Stimulated activated naive CD8-positive, alpha-beta T cell treated with anti-CD3 and anti-CD28 coated beads, Interleukin-15, Interleukin-2, amounts not matched to agents 100 ng/mL and 50 ng/mL, for 24 hours (primary cell): ENCODE data around the gene SPRY2.
"Not testable (repeated sequence)": the region's sequence is repeated elsewhere in the genome, so short reads cannot be mapped to it uniquely, and the experiment has no call there.

Source experiments
- H3K27ac Mint-ChIP-seq: one replicate; pipeline ENCODE4 v1.8.0; 2021; ENCODE audit warnings: mild to moderate bottlenecking, mixed read lengths
- H3K27me3 Mint-ChIP-seq: one replicate; pipeline ENCODE4 v1.8.0; 2021; ENCODE audit warnings: mixed read lengths
- H3K36me3 Mint-ChIP-seq: one replicate; pipeline ENCODE4 v1.8.0; 2021; ENCODE audit warnings: low read depth, mixed read lengths
- H3K4me1 Mint-ChIP-seq: one replicate; pipeline ENCODE4 v1.8.0; 2021; ENCODE audit warnings: low read depth, mixed read lengths
- H3K4me3 Mint-ChIP-seq: one replicate; pipeline ENCODE4 v1.8.0; 2021; ENCODE audit warnings: mild to moderate bottlenecking, mixed read lengths
- H3K9me3 Mint-ChIP-seq: one replicate; pipeline ENCODE4 v1.8.0; 2021; ENCODE audit warnings: mixed read lengths

Gene SPRY2

DNA sequence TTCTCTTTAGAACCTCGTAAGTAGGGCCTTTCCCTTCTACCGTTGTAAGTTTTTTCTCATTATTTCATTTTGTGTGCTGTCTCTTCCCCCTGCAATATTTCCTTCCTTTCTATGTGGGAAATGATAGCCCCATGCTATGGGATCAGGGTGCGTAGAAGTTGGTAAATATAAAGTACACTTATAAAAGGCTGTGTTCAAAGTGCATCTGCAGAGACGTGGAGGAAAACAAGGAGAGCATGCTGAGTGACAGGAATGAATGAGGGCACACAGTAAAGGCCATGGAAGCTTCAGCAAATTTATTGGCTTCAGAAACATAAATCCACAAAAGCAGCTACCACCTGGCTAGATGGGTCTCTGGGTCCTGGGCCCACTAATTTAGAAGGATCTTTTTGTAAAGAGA, 21.6 kb upstream of the SPRY2 start:
- H3K4me1 Mint-ChIP-seq, result no peaks in the 10 kb centered on the region
- no peak overlapping the region for H3K27ac Mint-ChIP-seq
- H3K9me3 Mint-ChIP-seq, result no peaks in the 10 kb centered on the region
- no peaks in the 10 kb centered on the region for H3K27me3 Mint-ChIP-seq
- H3K4me3 Mint-ChIP-seq, result peak overlapping the region; percentile 2
- no peaks in the 10 kb centered on the region for H3K36me3 Mint-ChIP-seq

DNA sequence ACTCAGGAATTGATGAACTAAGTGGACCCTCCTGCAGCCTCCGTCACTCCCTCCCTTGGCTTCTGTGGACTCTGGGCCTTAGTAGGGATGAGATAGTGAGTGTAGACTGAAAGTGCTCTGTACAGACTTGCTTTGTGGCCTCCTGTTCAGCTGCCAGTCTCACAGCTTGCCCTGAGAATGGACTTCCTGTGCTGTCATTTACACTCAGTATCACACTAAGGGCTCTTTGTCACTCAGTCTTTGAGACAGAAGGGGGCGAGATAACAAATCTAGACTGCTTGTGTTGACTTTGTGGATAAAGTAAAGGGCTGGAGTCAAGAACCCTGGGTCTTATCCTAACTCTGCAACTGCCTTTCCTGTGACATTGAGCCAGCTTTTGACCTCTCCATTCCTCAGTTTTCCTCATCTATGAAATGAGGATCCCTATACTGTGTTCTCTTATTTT, 21.0 kb upstream of the SPRY2 start:
- Mint-ChIP-seq H3K27ac (no peak overlapping the region), H3K4me1 (no peaks in the 10 kb centered on the region), H3K4me3 (no peak overlapping the region), H3K36me3 (no peaks in the 10 kb centered on the region), H3K27me3 (no peaks in the 10 kb centered on the region), H3K9me3 (no peaks in the 10 kb centered on the region)

DNA sequence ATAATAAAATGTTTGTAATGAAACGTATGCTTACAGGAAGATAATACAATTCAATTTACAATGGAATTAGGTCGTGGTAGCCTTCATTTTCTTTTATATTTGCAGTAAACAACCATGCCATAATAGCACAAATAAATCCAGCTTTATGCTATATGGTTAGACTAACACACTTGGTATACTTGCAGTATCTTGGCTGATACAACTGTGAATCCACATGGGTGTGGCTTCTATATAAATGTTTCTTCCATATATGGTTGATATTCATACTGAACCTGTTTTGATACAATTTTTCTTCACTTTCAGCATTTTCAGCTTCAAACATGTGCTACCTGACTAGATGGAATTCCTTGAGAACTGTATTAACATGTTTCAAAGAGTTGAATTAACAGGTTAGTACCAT, 20.4 kb upstream of the SPRY2 start:
- Mint-ChIP-seq H3K4me3 (no peak overlapping the region), H3K9me3 (no peaks in the 10 kb centered on the region), H3K4me1 (no peaks in the 10 kb centered on the region), H3K27me3 (no peaks in the 10 kb centered on the region), H3K36me3 (no peaks in the 10 kb centered on the region), H3K27ac (no peak overlapping the region)

DNA sequence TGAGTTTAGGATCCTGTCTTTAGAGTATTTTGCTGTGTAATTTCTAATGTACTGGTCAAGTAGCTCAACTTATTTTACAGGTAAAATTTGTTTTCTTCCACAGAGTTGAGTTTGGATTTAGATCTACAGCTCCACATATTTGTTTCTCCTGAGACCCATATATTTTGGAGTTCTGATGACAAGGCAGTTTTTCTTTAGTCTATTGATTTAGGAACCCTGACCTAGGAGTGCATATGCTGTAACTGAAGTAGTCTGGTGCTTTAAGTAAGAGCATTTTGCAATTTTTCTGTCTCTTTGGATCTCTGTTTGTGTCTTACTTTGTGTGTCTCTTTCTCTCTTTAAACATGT, 19.5 kb upstream of the SPRY2 start:
- no peak overlapping the region for H3K4me3 Mint-ChIP-seq
- H3K27me3 Mint-ChIP-seq, result no peaks in the 10 kb centered on the region
- H3K36me3 Mint-ChIP-seq, result no peaks in the 10 kb centered on the region
- no peaks in the 10 kb centered on the region for H3K9me3 Mint-ChIP-seq
- no peak overlapping the region for H3K27ac Mint-ChIP-seq
- no peaks in the 10 kb centered on the region for H3K4me1 Mint-ChIP-seq

DNA sequence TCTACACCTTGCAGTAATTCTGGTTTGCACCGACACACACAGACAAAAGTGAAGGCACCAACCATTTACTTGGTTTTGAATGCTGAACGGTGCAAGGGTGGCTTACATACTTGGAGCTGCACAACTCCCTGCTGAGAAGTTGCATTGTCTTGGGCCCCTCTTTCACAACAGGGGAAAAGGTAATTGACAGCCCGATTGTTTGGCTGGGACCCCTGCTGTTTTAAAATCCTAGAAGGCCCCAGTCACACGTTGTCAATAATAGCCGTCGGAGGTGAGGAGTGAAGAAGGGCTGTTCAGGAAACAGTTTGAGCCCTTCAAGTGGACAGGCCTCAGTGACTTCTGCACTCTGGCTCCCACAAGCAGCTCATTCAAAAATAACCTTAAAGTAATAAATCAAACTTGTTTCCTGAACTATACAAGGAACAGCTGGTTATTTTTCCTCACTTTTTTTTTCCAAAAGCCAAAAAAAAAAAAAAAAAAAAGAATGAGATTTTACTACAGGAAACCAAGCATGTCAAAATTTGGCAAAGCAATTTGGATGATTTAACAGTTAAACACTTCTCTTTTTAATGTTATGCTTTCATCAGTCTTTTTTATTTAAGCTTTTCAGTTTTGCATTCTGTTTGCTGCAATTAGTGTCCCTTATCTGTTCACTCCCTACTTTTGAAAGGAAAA, 19.0 kb upstream of the SPRY2 start:
- H3K27me3 Mint-ChIP-seq, result no peaks in the 10 kb centered on the region
- no peaks in the 10 kb centered on the region for H3K4me1 Mint-ChIP-seq
- H3K4me3 Mint-ChIP-seq, result no peak overlapping the region
- no peaks in the 10 kb centered on the region for H3K9me3 Mint-ChIP-seq
- H3K36me3 Mint-ChIP-seq, result no peaks in the 10 kb centered on the region
- no peak overlapping the region for H3K27ac Mint-ChIP-seq

DNA sequence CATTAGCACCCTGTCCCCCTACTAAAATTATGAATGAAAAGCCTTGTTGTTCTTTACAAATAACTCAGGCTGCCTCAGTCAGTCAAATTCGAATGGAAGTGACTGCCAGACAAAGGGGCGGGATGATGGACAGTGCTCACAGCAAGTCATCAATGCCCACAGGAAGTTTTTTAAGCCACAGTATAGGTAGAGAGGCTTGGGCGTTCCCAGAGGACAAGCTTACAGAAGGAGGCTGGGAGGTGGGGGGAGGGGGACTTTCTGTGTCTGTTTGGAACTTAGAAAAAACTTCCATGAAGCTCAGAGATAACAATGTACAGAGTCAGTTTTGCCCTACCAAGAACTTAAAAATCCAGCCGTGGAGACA, 18.5 kb upstream of the SPRY2 start:
- no peaks in the 10 kb centered on the region for H3K36me3 Mint-ChIP-seq
- no peak overlapping the region for H3K4me3 Mint-ChIP-seq
- H3K9me3 Mint-ChIP-seq, result no peaks in the 10 kb centered on the region
- no peaks in the 10 kb centered on the region for H3K27me3 Mint-ChIP-seq
- H3K27ac Mint-ChIP-seq, result no peak overlapping the region
- no peaks in the 10 kb centered on the region for H3K4me1 Mint-ChIP-seq

DNA sequence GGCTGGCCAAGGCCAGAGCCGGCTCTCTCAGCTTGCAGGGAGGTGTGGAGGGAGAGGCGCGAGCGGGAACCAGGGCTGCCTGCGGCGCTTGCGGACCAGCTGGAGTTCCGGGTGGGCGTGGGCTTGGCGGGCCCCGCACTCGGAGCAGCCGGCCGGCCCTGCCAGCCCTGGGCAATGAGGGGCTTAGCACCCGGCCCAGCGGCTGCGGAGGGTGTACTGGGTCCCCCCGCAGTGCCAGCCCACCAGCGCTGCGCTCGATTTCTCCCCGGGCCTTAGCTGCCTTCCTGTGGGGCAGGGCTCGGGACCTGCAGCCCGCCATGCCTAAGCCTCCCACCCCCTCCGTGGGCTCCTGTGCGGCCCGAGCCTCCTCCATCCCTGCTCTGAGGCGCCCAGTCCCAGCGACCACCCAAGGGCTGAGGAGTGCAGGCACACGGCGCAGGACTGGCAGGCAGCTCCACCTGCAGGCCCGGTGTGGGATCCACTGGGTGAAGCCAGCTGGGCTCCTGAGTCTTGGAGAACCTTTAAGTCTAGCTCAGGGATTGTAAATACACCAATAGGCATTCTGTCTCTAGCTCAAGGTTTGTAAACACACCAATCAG, 14.7 kb upstream of the SPRY2 start:
- H3K36me3 Mint-ChIP-seq, H3K27ac Mint-ChIP-seq, H3K27me3 Mint-ChIP-seq, H3K4me1 Mint-ChIP-seq, H3K4me3 Mint-ChIP-seq, H3K9me3 Mint-ChIP-seq: not testable (repeated sequence)

DNA sequence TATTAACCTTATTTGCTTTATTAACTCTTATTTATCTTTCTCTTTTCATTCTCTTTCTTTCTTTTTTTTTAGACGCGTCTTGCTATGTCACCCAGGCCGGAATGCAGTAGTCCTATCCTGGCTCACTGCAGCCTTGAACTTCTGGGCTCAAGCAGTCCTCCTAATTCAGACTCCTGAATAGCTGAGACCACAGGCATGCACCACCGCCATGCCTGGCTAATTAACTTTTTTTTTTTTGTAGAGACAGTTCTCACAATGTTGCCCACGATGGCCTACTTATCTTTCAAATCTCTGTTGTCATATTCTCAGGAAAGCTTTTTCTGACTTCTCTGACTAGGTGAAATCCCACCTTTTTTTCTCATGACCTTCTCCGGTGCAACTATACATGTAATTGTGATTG, 7.8 kb upstream of the SPRY2 start:
- H3K27me3 Mint-ChIP-seq, result peaks cover 18% of the 10 kb centered on the region
- H3K27ac Mint-ChIP-seq, result no peak overlapping the region
- H3K36me3 Mint-ChIP-seq, result no peaks in the 10 kb centered on the region
- peaks cover 4% of the 10 kb centered on the region for H3K9me3 Mint-ChIP-seq
- no peaks in the 10 kb centered on the region for H3K4me1 Mint-ChIP-seq
- no peak overlapping the region for H3K4me3 Mint-ChIP-seq

DNA sequence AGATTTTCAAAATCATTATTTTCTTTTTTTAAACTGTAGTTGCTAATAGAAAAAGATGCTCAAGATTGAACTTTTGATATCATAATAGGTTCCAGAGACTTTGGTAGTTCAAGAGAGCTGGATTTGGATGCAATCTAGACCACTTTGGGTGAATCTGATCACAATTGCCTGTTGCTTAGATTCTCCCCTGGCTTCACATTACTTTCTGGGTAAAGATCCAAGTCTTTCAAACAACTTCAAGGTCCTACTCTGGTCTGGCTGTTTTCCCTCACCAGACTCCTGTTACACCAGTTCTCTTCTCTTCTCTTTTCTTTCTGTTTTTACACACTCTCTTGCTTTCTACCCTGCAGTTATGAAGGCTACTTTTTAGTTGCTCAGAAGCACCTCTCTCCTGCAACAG, 7.4 kb upstream of the SPRY2 start:
- peaks cover 4% of the 10 kb centered on the region for H3K9me3 Mint-ChIP-seq
- H3K27me3 Mint-ChIP-seq, result peaks cover 23% of the 10 kb centered on the region
- no peaks in the 10 kb centered on the region for H3K36me3 Mint-ChIP-seq
- no peak overlapping the region for H3K4me3 Mint-ChIP-seq
- peaks cover 3% of the 10 kb centered on the region for H3K4me1 Mint-ChIP-seq
- H3K27ac Mint-ChIP-seq, result no peak overlapping the region

DNA sequence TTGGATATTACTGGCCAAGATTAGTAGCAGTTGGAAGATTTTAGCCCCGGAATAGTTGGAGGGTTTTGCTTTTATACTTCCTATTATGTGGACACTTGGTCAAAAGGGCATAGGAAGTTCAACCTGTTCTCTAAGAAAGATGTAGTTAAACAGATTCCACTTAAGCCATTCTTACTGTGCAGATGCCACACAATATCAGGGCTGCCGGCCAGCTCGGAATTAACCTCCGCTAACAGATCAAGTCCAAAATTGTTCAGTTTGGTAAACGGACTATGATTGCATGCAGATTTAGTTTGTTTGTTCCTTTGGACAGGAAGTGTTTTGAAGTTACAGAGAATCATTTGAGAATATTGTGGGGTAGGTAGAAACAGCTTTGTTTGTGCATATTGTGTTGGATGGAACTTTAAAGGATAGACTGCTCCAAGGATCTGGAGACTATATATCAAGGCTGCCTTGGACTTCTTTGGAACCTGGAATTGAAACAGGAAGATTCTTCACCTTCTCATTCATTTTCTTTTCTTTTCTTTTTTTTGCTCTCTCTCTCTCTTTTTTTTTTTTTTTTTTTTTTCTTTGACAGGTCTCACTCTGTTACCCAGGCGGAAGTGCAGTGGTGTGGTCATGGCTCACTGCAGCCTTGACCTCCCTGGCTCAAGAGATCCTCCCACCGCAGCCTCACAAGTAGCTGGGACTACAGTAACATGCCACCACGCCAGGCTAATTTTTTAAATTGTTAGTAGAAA, 5.0 kb upstream of the SPRY2 start:
- Mint-ChIP-seq H3K27me3 (peaks cover 37% of the 10 kb centered on the region), H3K27ac (no peak overlapping the region), H3K9me3 (no peaks in the 10 kb centered on the region), H3K4me1 (peaks cover 19% of the 10 kb centered on the region), H3K4me3 (no peak overlapping the region), H3K36me3 (no peaks in the 10 kb centered on the region)

DNA sequence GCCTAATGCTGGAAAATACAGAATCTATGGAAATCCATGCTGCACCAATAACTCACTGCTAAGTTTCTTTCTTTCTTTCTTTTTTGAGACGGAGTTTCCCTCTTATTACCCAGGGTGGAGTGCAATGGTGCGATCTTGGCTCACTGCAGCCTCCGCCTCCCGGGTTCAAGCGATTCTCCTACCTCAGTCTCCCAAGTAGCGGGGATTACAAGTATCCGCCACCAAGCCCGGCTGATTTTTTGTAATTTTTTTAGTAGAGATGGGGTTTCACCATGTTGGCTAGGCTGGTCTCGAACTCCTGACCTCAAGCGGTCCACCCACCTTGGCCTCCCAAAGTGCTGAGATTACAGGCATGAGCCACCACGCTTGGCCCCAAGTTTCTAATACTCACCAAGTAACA, 3.1 kb upstream of the SPRY2 start:
- H3K4me3 Mint-ChIP-seq, H3K27ac Mint-ChIP-seq, H3K9me3 Mint-ChIP-seq, H3K36me3 Mint-ChIP-seq: not testable (repeated sequence)
- peaks cover 41% of the 10 kb centered on the region for H3K27me3 Mint-ChIP-seq
- peaks cover 19% of the 10 kb centered on the region for H3K4me1 Mint-ChIP-seq

DNA sequence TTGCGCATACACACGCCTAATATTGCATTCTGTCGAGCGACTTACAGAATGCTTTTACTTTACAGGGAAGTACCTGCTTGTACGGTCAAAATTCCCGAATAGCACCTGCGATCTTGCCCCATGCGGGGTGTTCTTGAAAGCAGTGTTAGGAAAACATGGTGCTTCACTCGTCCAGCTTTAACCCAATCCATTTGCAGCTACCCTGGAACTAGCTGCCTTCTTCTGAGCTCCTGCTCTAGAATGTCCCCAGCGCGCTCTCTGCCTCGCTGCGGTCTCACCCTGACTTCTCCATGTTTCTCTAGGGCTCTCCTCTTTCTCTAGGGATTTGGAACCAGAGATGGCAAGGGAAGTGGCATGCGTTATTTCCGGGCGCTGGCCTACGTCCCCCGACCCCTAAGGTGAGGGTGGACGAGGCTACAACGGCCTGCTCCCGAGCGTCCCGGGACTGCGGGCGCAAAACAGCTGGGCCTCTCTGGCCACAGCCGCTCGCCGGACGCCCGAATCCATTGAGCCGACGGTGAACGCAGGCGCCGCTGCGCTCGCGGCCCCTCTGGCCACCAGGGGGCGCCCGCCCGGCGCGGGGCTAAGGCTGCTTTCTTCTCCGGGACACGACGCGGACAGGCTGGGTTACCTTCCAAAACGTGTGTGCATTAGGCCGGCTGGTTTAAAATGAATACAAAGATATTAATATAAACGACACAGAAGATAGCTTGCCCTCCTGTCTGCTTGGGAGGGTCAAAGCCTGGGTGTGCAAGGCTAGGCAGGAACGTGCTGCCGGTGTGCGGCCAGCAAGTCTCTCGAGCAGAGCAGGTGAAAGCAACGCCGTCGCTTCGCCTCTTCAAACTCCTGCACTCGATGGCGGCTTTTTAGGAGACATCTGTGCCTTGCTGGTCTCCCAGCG, 1.8 kb upstream of the SPRY2 start:
- Mint-ChIP-seq H3K36me3 (no peaks in the 10 kb centered on the region), H3K9me3 (no peaks in the 10 kb centered on the region), H3K4me3 (peak overlapping the region; percentile 76), H3K4me1 (peaks cover 19% of the 10 kb centered on the region), H3K27ac (no peak overlapping the region), H3K27me3 (peaks cover 41% of the 10 kb centered on the region)

DNA sequence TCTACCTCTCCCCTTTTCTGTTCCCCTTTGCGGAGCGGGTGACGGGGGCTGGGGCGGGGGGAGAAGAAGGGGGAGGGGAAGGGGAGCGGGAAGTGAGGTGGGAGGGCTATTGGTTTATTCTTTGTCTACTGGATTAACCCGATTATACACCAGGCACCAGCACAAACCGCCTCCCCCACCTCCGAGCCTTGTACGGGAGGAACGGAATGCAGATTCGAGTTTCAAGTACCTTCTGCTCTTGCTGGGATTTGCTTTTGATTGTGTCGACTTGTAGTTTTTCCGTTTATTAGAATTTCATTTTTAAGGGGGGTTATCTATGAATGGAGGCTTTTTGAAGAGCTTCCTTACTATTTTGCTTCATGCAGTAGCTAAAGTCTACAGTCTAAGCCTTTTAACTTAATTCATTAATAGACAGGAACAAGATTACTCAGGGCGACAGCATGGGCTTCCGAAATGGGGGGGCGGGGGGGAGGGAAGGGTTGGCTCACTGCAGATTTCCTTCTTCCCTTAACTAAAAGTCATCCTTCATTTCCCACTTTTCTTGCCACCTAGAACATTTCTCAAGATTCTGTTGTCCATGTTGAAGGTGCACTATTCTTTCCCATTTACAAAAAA, 937 bp upstream of the SPRY2 start:
- Mint-ChIP-seq H3K9me3 (no peaks in the 10 kb centered on the region), H3K27ac (no peak overlapping the region), H3K27me3 (peaks cover 43% of the 10 kb centered on the region), H3K4me1 (peaks cover 19% of the 10 kb centered on the region), H3K36me3 (no peaks in the 10 kb centered on the region), H3K4me3 (peak overlapping the region; percentile 76)

DNA sequence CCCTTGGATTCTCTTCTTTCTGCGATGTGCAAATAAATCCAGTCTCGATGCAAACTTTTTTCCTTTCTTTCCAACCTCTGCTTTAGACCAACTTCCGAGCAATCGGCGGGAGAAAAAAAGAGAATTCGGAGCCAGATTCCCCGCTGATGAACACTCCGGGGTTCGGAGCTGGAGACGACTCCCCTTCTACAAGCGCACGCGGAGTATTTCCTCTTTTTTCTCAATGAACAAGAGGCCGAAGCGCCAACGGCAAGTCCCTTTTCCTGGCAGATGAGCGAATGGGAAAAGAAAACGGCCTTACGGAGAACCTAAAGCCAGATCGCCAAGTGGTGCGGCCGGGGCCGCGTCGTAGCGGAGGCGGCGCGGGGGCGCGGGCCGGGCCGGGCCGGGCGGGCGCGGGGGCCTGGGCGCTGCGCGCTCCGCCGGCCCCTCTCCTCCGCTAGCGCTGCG, 250 bp downstream of the SPRY2 start:
- Mint-ChIP-seq H3K4me3 (no peak overlapping the region), H3K27me3 (peaks cover 45% of the 10 kb centered on the region), H3K36me3 (no peaks in the 10 kb centered on the region), H3K9me3 (no peaks in the 10 kb centered on the region), H3K27ac (no peak overlapping the region), H3K4me1 (peaks cover 19% of the 10 kb centered on the region)
